GM23248 (cell line): ENCODE data around the gene OLFM1. TPM values are rescaled to one million over a fixed set of nuclear protein-coding genes. Genes with fewer than 3 reads are reported as not detected.
"Not testable (repeated sequence)": the region's sequence is repeated elsewhere in the genome, so short reads cannot be mapped to it uniquely, and the experiment has no call there.

Experiments used
- DNase-seq: peaks from one replicate; pipeline ENCODE4 v3.0.0-alpha.2; 2015
- H2AFZ ChIP-seq: fragments of 200-600 bp; sonication (generic); 2 replicates; pipeline ENCODE4 v1.6.1; 2016; ENCODE audit warnings: antibody characterized with exemption
- H3F3A ChIP-seq: fragments of 200-600 bp; sonication (generic); 2 replicates; pipeline ENCODE4 v1.6.1; 2016; ENCODE audit warnings: mild to moderate bottlenecking, antibody characterized with exemption, mixed run types; ENCODE audit not compliant: insufficient read depth
- H3K27ac ChIP-seq: fragments of 200-600 bp; sonication (generic); 2 replicates; pipeline ENCODE4 v1.5.1; 2016; ENCODE audit warnings: mild to moderate bottlenecking
- H3K27me3 ChIP-seq: fragments of 200-600 bp; sonication (generic); replicated peaks from 2 replicates; pipeline ENCODE4 v1.6.1; 2016; ENCODE audit warnings: mild to moderate bottlenecking; ENCODE audit not compliant: insufficient read depth
- H3K36me3 ChIP-seq: fragments of 200-600 bp; sonication (generic); 2 replicates; pipeline ENCODE4 v1.6.1; 2016; ENCODE audit warnings: low read depth, mild to moderate bottlenecking
- H3K4me1 ChIP-seq: fragments of 200-600 bp; sonication (generic); 2 replicates; pipeline ENCODE4 v1.6.1; 2016; ENCODE audit warnings: mild to moderate bottlenecking; ENCODE audit not compliant: insufficient read depth
- H3K4me2 ChIP-seq: fragments of 200-600 bp; sonication (generic); one replicate; pipeline ENCODE4 v1.6.1; 2016; ENCODE audit warnings: mild to moderate bottlenecking; ENCODE audit not compliant: unreplicated experiment
- H3K4me3 ChIP-seq: fragments of 200-600 bp; sonication (generic); 2 replicates; pipeline ENCODE4 v1.5.1; 2016; ENCODE audit warnings: mild to moderate bottlenecking
- H3K79me2 ChIP-seq: fragments of 200-600 bp; sonication (generic); 2 replicates; pipeline ENCODE4 v1.6.1; 2016; ENCODE audit warnings: mild to moderate bottlenecking; ENCODE audit not compliant: insufficient read depth
- H3K9ac ChIP-seq: fragments of 200-600 bp; sonication (generic); 2 replicates; pipeline ENCODE4 v1.6.1; 2016; ENCODE audit warnings: mild to moderate bottlenecking
- H3K9me2 ChIP-seq: fragments of 200-600 bp; sonication (generic); 2 replicates; pipeline ENCODE4 v1.6.1; 2016; ENCODE audit warnings: mixed run types, mild to moderate bottlenecking, moderate library complexity; ENCODE audit not compliant: insufficient read depth
- H3K9me3 ChIP-seq: fragments of 200-600 bp; sonication (generic); one replicate; pipeline ENCODE4 v1.6.1; 2017; ENCODE audit warnings: low read depth
- H4K20me1 ChIP-seq: fragments of 200-600 bp; sonication (generic); 2 replicates; pipeline ENCODE4 v1.6.0; 2016; ENCODE audit not compliant: insufficient read depth
- EZH2 ChIP-seq: fragments of 200-600 bp; sonication (generic); IDR thresholded peaks from 2 replicates; pipeline ENCODE4 v1.6.1; 2018; ENCODE audit warnings: antibody characterized with exemption, mild to moderate bottlenecking; ENCODE audit not compliant: insufficient read depth, poor library complexity, severe bottlenecking
- EZH2phosphoT487 ChIP-seq: fragments of 200-600 bp; sonication (generic); IDR thresholded peaks from 2 replicates; pipeline ENCODE4 v1.6.1; 2018; ENCODE audit warnings: antibody characterized with exemption, moderate library complexity, mild to moderate bottlenecking, low read depth; ENCODE audit not compliant: insufficient read depth
- WGBS, 2 experiments: methylation state at CpG; one replicate each; pipeline ENCODE4 v1.1.6; 2015 to 2017; ENCODE audit warnings: low lambda C conversion rate in 2 of 2, low coverage in 1 of 2; ENCODE audit errors: missing lambda C conversion rate in 2 of 2; 5-methylcytosine and 5-hydroxymethylcytosine counted together
- in situ Hi-C: fragments of 300-500 bp; cut with MboI; formaldehyde crosslinking; loops from 2 replicates; pipeline ENCODE4 v1.15.0; 2020
- polyA plus RNA-seq: library from polyadenylated mRNA; unstranded; fragments of >200 nt; fragmentation: Nextera tagmentation; extraction: Ambion mirVana; gene quantifications from 2 replicates; pipeline ENCODE4 v1.2.1, GENCODE V29; 2016
- total RNA-seq: library from RNA; depleted of rRNA; stranded (reverse); fragments of >200 nt; shearing (Covaris generic); gene quantifications from 2 replicates; pipeline ENCODE4 v1.2.3, GENCODE V29; 2014

Gene OLFM1
- total and polyA plus RNA-seq, 2 experiments from 2014 or later, result 17.0 to 31.4 TPM

- no peak overlapping the region for H3K4me3 ChIP-seq
- H3K9me3 ChIP-seq, result no peaks in the 10 kb centered on the region
- H3K27ac ChIP-seq, result no peak overlapping the region
- H3K9me2 ChIP-seq, result no peaks in the 10 kb centered on the region
- no peak for DNase-seq
- no peaks in the 10 kb centered on the region for H3K36me3 ChIP-seq
- no peak overlapping the region for H2AFZ ChIP-seq
- no peak for TF ChIP-seq EZH2phosphoT487
- no peaks in the 10 kb centered on the region for H3F3A ChIP-seq
- no peaks in the 10 kb centered on the region for H3K79me2 ChIP-seq
- peaks cover 22% of the 10 kb centered on the region for H3K27me3 ChIP-seq
- no peaks in the 10 kb centered on the region for H3K4me1 ChIP-seq
- 46 to 48% methylated on average over 7 of the region's 7 CpGs for WGBS, 2 experiments
- H3K9ac ChIP-seq, result no peak overlapping the region
- H3K4me2 ChIP-seq, result no peak overlapping the region
- in situ Hi-C loops, result no loop called here
- H4K20me1 ChIP-seq, result no peaks in the 10 kb centered on the region
Measured at GRCh38 chr9:135160862-135161261, 73.4 kb downstream of the OLFM1 start.

GRCh38 chr9:135162599-135162998 is 75.1 kb downstream of the OLFM1 start:
- WGBS, 2 experiments, result 60 to 75% methylated on average over 6 to 15 of the region's 15 CpGs
- H3F3A ChIP-seq, H3K27ac ChIP-seq, H2AFZ ChIP-seq, H3K36me3 ChIP-seq, DNase-seq, in situ Hi-C loops, H3K9me2 ChIP-seq, H4K20me1 ChIP-seq, H3K4me2 ChIP-seq, H3K4me1 ChIP-seq, H3K9me3 ChIP-seq, H3K9ac ChIP-seq, H3K4me3 ChIP-seq, H3K79me2 ChIP-seq: not testable (repeated sequence)
- H3K27me3 ChIP-seq, result peaks cover 22% of the 10 kb centered on the region

GRCh38 chr9:135163023-135163780 is 75.7 kb downstream of the OLFM1 start:
- no peaks in the 10 kb centered on the region for H3K9me2 ChIP-seq
- no peaks in the 10 kb centered on the region for H3F3A ChIP-seq
- no peaks in the 10 kb centered on the region for H3K9me3 ChIP-seq
- WGBS, 2 experiments, result 41 to 47% methylated on average over 11 of the region's 11 CpGs
- no peak for TF ChIP-seq EZH2phosphoT487
- no peak for TF ChIP-seq EZH2
- H3K27me3 ChIP-seq, result peaks cover 22% of the 10 kb centered on the region
- H2AFZ ChIP-seq, result no peak overlapping the region
- in situ Hi-C loops, result no loop called here
- H3K27ac ChIP-seq, result no peak overlapping the region
- no peak overlapping the region for H3K4me2 ChIP-seq
- no peaks in the 10 kb centered on the region for H4K20me1 ChIP-seq
- DNase-seq, result no peak
- H3K79me2 ChIP-seq, result no peaks in the 10 kb centered on the region
- H3K4me1 ChIP-seq, result no peaks in the 10 kb centered on the region
- no peak overlapping the region for H3K4me3 ChIP-seq
- H3K36me3 ChIP-seq, result no peaks in the 10 kb centered on the region
- no peak overlapping the region for H3K9ac ChIP-seq

GRCh38 chr9:135164036-135164435 is 76.6 kb downstream of the OLFM1 start:
- in situ Hi-C loops, result no loop called here
- H3F3A ChIP-seq, result no peaks in the 10 kb centered on the region
- H3K9me3 ChIP-seq, result no peaks in the 10 kb centered on the region
- H3K9me2 ChIP-seq, result no peaks in the 10 kb centered on the region
- DNase-seq, result no peak
- WGBS, 2 experiments, result 33 to 35% methylated on average over 11 of the region's 11 CpGs
- peaks cover 15% of the 10 kb centered on the region for H3K27me3 ChIP-seq
- H3K4me1 ChIP-seq, result no peaks in the 10 kb centered on the region
- H3K36me3 ChIP-seq, result no peaks in the 10 kb centered on the region
- TF ChIP-seq EZH2phosphoT487 (no peak), EZH2 (no peak)
- H3K27ac ChIP-seq, result no peak overlapping the region
- H3K9ac ChIP-seq, result no peak overlapping the region
- H2AFZ ChIP-seq, result no peak overlapping the region
- no peaks in the 10 kb centered on the region for H4K20me1 ChIP-seq
- no peak overlapping the region for H3K4me2 ChIP-seq
- no peak overlapping the region for H3K4me3 ChIP-seq
- no peaks in the 10 kb centered on the region for H3K79me2 ChIP-seq
